ENCODE measurements around the gene RNF17.

Gene RNF17

DNA sequence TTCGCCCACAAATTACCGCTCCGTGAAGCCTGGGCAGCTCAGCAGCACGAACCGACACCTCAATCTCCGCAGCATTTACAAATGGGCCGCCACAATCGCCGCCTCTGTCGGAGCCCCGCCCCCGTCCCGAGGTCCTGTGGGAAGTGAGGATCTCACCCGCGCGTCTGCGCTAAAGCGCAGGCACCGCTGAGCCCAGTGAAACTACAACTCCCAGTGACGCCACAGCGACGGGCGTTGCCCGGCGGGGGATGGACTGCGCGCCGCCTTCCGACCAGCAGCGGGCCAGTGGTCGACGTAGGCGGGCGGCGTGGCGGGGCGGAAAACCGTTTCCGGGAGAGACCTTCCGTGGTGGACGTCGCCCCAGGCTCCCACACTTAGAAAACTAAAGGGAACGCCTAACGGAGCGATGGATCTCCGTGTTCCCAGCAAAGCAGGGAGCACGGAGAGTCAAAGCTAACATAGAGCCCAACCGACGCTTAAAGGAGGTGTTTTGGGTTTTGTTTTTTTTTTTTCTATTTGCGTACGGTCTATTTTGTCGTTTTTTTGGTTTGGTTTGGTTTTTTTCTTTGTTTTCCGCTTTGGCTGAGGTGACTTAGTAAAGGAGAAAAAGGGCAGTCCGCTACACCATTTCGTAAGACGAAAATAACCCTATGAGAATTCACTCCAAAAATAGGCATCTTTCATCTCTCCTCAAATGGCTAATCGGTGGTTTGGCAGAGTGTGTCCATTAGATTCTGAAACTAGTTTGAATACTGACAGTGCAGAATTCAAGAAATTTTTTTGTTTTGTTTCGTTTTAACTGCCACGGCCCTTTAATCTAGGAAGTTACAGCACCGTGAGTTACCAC lies 159.0 kb downstream of the RNF17 start (continued):
- TF ChIP-seq ZNF133 (tag by site-specific recombination; IDR thresholded peaks at IDR 0.05): no peak
- TF ChIP-seq, protein P1, sequence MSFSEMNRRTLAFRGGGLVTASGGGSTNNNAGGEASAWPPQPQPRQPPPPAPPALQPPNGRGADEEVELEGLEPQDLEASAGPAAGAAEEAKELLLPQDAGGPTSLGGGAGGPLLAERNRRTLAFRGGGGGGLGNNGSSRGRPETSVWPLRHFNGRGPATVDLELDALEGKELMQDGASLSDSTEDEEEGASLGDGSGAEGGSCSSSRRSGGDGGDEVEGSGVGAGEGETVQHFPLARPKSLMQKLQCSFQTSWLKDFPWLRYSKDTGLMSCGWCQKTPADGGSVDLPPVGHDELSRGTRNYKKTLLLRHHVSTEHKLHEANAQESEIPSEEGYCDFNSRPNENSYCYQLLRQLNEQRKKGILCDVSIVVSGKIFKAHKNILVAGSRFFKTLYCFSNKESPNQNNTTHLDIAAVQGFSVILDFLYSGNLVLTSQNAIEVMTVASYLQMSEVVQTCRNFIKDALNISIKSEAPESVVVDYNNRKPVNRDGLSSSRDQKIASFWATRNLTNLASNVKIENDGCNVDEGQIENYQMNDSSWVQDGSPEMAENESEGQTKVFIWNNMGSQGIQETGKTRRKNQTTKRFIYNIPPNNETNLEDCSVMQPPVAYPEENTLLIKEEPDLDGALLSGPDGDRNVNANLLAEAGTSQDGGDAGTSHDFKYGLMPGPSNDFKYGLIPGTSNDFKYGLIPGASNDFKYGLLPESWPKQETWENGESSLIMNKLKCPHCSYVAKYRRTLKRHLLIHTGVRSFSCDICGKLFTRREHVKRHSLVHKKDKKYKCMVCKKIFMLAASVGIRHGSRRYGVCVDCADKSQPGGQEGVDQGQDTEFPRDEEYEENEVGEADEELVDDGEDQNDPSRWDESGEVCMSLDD (tag by site-specific recombination; IDR thresholded peaks at IDR 0.05): no peak
- no peak for TF ChIP-seq ZNF132 (tag by site-specific recombination; IDR thresholded peaks at IDR 0.05; ENCODE audit: borderline replicate concordance)
- TF ChIP-seq, protein P2, sequence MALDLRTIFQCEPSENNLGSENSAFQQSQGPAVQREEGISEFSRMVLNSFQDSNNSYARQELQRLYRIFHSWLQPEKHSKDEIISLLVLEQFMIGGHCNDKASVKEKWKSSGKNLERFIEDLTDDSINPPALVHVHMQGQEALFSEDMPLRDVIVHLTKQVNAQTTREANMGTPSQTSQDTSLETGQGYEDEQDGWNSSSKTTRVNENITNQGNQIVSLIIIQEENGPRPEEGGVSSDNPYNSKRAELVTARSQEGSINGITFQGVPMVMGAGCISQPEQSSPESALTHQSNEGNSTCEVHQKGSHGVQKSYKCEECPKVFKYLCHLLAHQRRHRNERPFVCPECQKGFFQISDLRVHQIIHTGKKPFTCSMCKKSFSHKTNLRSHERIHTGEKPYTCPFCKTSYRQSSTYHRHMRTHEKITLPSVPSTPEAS (tag by site-specific recombination; IDR thresholded peaks at IDR 0.05): no peak
- TF ChIP-seq BCL11A (tag by site-specific recombination; IDR thresholded peaks at IDR 0.05; ENCODE audit: low read depth): peak; percentile 73
- no peak for TF ChIP-seq ZNF48 (tag by site-specific recombination; IDR thresholded peaks at IDR 0.05)
- TF ChIP-seq, protein P3, sequence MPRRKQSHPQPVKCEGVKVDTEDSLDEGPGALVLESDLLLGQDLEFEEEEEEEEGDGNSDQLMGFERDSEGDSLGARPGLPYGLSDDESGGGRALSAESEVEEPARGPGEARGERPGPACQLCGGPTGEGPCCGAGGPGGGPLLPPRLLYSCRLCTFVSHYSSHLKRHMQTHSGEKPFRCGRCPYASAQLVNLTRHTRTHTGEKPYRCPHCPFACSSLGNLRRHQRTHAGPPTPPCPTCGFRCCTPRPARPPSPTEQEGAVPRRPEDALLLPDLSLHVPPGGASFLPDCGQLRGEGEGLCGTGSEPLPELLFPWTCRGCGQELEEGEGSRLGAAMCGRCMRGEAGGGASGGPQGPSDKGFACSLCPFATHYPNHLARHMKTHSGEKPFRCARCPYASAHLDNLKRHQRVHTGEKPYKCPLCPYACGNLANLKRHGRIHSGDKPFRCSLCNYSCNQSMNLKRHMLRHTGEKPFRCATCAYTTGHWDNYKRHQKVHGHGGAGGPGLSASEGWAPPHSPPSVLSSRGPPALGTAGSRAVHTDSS (tag by site-specific recombination; IDR thresholded peaks at IDR 0.05): no peak
- no peak for TF ChIP-seq ZNF624 (tag by site-specific recombination; IDR thresholded peaks at IDR 0.05)
- no peak for TF ChIP-seq ZNF311 (tag by site-specific recombination; IDR thresholded peaks at IDR 0.05; ENCODE audit: borderline replicate concordance)
- no peak; the same call in 1 of the 2 replicates for TF ChIP-seq ZNF394 (tag by site-specific recombination; IDR thresholded peaks at IDR 0.05; ENCODE audit: borderline replicate concordance)
- no peak for TF ChIP-seq SETDB1 (IDR thresholded peaks at IDR 0.05; ENCODE audit: insufficient read length, low read length)
- TF ChIP-seq, protein P4, sequence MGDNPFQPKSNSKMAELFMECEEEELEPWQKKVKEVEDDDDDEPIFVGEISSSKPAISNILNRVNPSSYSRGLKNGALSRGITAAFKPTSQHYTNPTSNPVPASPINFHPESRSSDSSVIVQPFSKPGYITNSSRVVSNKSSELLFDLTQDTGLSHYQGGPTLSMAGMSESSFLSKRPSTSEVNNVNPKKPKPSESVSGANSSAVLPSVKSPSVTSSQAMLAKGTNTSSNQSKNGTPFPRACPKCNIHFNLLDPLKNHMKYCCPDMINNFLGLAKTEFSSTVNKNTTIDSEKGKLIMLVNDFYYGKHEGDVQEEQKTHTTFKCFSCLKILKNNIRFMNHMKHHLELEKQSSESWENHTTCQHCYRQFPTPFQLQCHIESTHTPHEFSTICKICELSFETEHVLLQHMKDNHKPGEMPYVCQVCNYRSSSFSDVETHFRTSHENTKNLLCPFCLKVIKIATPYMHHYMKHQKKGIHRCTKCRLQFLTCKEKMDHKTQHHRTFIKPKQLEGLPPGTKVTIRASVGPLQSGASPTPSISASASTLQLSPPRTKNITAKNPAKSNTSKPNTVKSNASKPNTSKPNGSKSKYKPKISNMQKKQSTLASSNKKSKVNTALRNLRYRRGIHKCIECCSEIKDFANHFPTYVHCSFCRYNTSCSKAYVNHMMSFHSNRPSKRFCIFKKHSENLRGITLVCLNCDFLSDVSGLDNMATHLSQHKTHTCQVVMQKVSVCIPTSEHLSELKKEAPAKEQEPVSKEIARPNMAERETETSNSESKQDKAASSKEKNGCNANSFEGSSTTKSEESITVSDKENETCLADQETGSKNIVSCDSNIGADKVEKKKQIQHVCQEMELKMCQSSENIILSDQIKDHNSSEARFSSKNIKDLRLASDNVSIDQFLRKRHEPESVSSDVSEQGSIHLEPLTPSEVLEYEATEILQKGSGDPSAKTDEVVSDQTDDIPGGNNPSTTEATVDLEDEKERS (tag by site-specific recombination; IDR thresholded peaks at IDR 0.05): no peak
- TF ChIP-seq, protein P5, sequence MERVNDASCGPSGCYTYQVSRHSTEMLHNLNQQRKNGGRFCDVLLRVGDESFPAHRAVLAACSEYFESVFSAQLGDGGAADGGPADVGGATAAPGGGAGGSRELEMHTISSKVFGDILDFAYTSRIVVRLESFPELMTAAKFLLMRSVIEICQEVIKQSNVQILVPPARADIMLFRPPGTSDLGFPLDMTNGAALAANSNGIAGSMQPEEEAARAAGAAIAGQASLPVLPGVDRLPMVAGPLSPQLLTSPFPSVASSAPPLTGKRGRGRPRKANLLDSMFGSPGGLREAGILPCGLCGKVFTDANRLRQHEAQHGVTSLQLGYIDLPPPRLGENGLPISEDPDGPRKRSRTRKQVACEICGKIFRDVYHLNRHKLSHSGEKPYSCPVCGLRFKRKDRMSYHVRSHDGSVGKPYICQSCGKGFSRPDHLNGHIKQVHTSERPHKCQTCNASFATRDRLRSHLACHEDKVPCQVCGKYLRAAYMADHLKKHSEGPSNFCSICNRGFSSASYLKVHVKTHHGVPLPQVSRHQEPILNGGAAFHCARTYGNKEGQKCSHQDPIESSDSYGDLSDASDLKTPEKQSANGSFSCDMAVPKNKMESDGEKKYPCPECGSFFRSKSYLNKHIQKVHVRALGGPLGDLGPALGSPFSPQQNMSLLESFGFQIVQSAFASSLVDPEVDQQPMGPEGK (tag by site-specific recombination; IDR thresholded peaks at IDR 0.05): peak; percentile 64; the same call in 1 of the 2 replicates
- TF ChIP-seq MYNN (tag by site-specific recombination; IDR thresholded peaks at IDR 0.05; ENCODE audit: borderline replicate concordance): no peak
- TF ChIP-seq MZF1 (tag by site-specific recombination; IDR thresholded peaks at IDR 0.05; ENCODE audit: borderline replicate concordance): no peak
- TF ChIP-seq, protein P6, sequence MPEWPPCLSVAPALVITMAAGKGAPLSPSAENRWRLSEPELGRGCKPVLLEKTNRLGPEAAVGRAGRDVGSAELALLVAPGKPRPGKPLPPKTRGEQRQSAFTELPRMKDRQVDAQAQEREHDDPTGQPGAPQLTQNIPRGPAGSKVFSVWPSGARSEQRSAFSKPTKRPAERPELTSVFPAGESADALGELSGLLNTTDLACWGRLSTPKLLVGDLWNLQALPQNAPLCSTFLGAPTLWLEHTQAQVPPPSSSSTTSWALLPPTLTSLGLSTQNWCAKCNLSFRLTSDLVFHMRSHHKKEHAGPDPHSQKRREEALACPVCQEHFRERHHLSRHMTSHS (tag by site-specific recombination; IDR thresholded peaks at IDR 0.05): no peak
- no peak for TF ChIP-seq ZNF239 (tag by site-specific recombination; IDR thresholded peaks at IDR 0.05)
- TF ChIP-seq, protein P7, sequence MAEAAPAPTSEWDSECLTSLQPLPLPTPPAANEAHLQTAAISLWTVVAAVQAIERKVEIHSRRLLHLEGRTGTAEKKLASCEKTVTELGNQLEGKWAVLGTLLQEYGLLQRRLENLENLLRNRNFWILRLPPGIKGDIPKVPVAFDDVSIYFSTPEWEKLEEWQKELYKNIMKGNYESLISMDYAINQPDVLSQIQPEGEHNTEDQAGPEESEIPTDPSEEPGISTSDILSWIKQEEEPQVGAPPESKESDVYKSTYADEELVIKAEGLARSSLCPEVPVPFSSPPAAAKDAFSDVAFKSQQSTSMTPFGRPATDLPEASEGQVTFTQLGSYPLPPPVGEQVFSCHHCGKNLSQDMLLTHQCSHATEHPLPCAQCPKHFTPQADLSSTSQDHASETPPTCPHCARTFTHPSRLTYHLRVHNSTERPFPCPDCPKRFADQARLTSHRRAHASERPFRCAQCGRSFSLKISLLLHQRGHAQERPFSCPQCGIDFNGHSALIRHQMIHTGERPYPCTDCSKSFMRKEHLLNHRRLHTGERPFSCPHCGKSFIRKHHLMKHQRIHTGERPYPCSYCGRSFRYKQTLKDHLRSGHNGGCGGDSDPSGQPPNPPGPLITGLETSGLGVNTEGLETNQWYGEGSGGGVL (tag by site-specific recombination; IDR thresholded peaks at IDR 0.05): no peak
- TF ChIP-seq ZFP69B (tag by site-specific recombination; IDR thresholded peaks at IDR 0.05): 0 out of 2 replicates have a peak, but pooled peaks have one; percentile 41
- TF ChIP-seq ZSCAN23 (tag by site-specific recombination; IDR thresholded peaks at IDR 0.05): 0 out of 2 replicates have a peak, but pooled peaks have one; percentile 56
- peak; percentile 40; the same call in 1 of the 2 replicates for TF ChIP-seq ZNF501 (tag by site-specific recombination; IDR thresholded peaks at IDR 0.05)
- TF ChIP-seq GFI1B (tag by site-specific recombination; IDR thresholded peaks at IDR 0.05): no peak
- TF ChIP-seq ZNF544 (tag by site-specific recombination; IDR thresholded peaks at IDR 0.05): no peak
- no peak for TF ChIP-seq ZNF10 (tag by site-specific recombination; IDR thresholded peaks at IDR 0.05)
- peak; percentile 92 for TF ChIP-seq ZNF76 (tag by site-specific recombination; IDR thresholded peaks at IDR 0.05; ENCODE audit: borderline replicate concordance, low read depth)
